ENCODE data around the gene OR2D2. TPM values are rescaled to one million over a fixed set of nuclear protein-coding genes. Genes with fewer than 3 reads are reported as not detected.
"Not testable (repeated sequence)": the region's sequence is repeated elsewhere in the genome, so short reads cannot be mapped to it uniquely, and the experiment has no call there.

Gene OR2D2
- total RNA-seq, 2 donors from 2014 or later = 0.29 TPM; not detected in 1

DNA sequence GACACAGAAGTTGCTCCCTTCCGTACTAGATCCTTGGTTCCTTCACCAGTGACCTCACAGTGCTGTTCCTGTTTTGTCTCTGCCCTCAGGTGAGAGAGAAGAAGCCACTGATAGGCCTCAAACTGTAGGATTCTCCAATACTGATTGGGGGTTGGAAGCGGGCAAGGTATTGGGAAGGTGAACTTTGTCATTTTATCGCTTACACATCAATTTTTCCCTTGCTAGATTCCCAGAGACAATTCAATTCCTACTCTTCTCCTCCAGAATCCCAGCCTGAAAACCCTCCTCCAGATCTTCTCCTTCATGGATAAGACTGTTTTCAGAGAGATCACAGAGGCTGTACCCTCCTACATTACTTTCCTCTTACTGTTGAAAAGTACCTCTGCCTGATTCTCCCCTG lies 19.1 kb upstream of the OR2D2 start:
- Mint-ChIP-seq H3K9me3 (peaks cover 0 to 1% of the 10 kb centered on the region in 2 donors), H3K36me3 (ENCODE audit: insufficient read depth in 2 of 2) (no peaks in the 10 kb centered on the region), H3K27ac (no peak overlapping the region), H3K4me1 (ENCODE audit: low read depth) (no peaks in the 10 kb centered on the region), H3K27me3 (ENCODE audit: low read depth) (no peaks in the 10 kb centered on the region), H3K4me3 (no peak overlapping the region)
- ATAC-seq (replicated peaks in 1 of 2) (no peak), DNase-seq (no peak)

DNA sequence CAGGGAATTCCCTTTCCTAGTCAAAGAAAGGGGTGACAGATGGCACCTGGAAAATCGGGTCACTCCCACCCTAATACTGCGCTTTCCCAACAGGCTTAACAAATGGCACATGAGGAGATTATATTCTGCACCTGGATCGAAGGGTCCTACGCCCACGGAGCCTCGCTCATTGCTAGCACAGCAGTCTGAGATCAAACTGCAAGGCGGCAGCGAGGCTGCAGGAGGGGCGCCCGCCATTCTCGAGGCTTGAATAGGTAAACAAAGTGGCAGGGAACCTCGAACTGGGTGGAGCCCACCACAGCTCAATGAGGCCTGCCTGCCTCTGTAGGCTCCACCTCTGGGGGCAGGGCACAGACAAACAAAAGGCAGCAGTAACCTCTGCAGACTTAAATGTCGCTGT lies 12.5 kb upstream of the OR2D2 start:
- not testable (repeated sequence) for DNase-seq; ATAC-seq (replicated peaks in 1 of 2); H3K4me3 Mint-ChIP-seq; H3K27ac Mint-ChIP-seq; H3K4me1 Mint-ChIP-seq (ENCODE audit: low read depth); H3K27me3 Mint-ChIP-seq (ENCODE audit: low read depth); H3K9me3 Mint-ChIP-seq; H3K36me3 Mint-ChIP-seq (ENCODE audit: insufficient read depth in 2 of 2)

DNA sequence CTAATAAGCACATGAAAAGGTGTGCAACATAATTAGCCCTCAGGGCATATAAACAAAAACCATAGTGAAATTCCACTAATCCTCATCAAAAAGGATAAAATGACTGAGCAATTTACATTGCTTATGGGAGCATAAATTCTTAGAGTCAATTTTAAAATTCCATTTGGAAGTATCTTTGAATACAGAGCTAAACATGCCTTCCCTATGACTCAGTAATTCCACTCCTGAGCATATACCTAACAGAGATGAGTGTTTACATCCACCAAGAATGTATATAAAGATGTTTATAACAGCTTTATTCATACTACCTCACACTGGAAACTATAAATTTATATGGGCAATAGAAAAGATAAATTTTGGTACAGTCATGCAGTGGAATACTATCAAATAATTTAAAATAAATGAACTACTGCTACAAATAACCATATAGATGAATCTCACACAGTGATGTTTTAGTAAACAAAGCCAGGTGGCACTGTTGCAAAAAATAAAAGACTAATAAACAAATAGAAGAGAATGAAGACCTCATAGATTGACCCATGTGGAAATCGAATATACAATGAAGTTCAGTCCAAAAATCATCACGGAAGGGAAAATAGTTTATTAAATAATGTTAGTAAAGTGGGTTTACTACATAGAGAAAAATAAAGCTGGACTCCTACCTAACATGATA lies 8.2 kb upstream of the OR2D2 start:
- H3K36me3 Mint-ChIP-seq (ENCODE audit: insufficient read depth in 2 of 2) = no peaks in the 10 kb centered on the region
- no peak overlapping the region for H3K4me3 Mint-ChIP-seq
- no peaks in the 10 kb centered on the region for H3K4me1 Mint-ChIP-seq (ENCODE audit: low read depth)
- DNase-seq = no peak
- H3K9me3 Mint-ChIP-seq = no peaks in the 10 kb centered on the region
- no peak for ATAC-seq (replicated peaks in 1 of 2)
- H3K27me3 Mint-ChIP-seq (ENCODE audit: low read depth) = peaks cover 13% of the 10 kb centered on the region
- no peak overlapping the region for H3K27ac Mint-ChIP-seq

DNA sequence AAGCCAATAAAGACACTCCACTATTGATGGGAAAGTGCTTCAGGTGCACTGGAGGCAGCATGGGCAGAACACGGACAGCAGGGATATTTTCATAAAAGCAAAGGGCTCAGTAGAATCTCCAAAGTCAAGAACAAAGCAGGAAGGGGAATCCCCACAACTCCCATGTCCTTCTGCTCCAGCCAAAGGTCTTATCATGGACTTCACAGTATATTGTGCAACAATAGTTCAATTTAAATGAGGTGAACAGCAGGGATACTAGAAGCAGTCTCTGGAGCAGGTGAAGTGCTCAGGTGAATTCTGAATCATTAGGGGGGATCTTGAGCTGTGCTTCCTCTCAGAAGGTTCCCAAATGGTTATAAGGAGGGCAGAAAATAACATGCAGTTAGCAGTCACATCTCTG lies 6.6 kb upstream of the OR2D2 start:
- no peaks in the 10 kb centered on the region for H3K4me1 Mint-ChIP-seq (ENCODE audit: low read depth)

DNA sequence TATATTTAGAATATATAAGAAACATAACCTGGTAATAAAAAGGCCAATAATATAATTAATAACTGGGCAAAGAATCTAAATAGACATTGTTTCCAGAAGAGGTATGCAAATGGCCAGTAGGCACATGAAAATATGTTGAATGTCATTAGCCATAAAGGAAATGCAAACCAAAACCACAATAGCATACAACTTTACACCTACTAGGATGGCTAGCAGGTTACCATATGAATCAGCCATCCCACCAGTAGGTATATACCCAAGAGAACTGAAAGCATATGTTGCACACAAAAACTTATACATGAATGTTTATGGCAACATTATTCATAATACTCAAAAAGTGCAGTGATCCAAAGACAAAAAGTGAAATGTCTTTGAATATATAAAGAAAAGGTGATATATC lies 2.7 kb upstream of the OR2D2 start:
- H3K4me3 Mint-ChIP-seq = no peak overlapping the region
- H3K9me3 Mint-ChIP-seq = no peaks in the 10 kb centered on the region
- ATAC-seq (replicated peaks in 1 of 2) = peak; percentile 73 to 76
- no peaks in the 10 kb centered on the region for H3K4me1 Mint-ChIP-seq (ENCODE audit: low read depth)
- no peaks in the 10 kb centered on the region for H3K36me3 Mint-ChIP-seq (ENCODE audit: insufficient read depth in 2 of 2)
- no peak for DNase-seq
- H3K27me3 Mint-ChIP-seq (ENCODE audit: low read depth) = peaks cover 13% of the 10 kb centered on the region
- no peak overlapping the region for H3K27ac Mint-ChIP-seq

More for the DNA sequence above, 6.6 kb upstream of the OR2D2 start:
- Mint-ChIP-seq H3K9me3 (no peaks in the 10 kb centered on the region), H3K27me3 (ENCODE audit: low read depth) (peaks cover 13% of the 10 kb centered on the region), H3K4me3 (no peak overlapping the region), H3K27ac (no peak overlapping the region), H3K36me3 (ENCODE audit: insufficient read depth in 2 of 2) (no peaks in the 10 kb centered on the region)
- DNase-seq (no peak), ATAC-seq (replicated peaks in 1 of 2) (no peak)

- Mint-ChIP-seq H3K36me3 (ENCODE audit: insufficient read depth in 2 of 2) (no peaks in the 10 kb centered on the region), H3K4me3 (no peak overlapping the region), H3K27me3 (ENCODE audit: low read depth) (peaks cover 13% of the 10 kb centered on the region), H3K27ac (no peak overlapping the region), H3K9me3 (no peaks in the 10 kb centered on the region), H3K4me1 (ENCODE audit: low read depth) (no peaks in the 10 kb centered on the region)
- DNase-seq (no peak), ATAC-seq (replicated peaks in 1 of 2) (no peak)
Observed at GRCh38 chr11:6894097-6894496, 1.8 kb upstream of the OR2D2 start.

- DNase-seq (no peak), ATAC-seq (replicated peaks in 1 of 2) (no peak)
- Mint-ChIP-seq H3K4me1 (ENCODE audit: low read depth) (no peaks in the 10 kb centered on the region), H3K36me3 (ENCODE audit: insufficient read depth in 2 of 2) (no peaks in the 10 kb centered on the region), H3K27me3 (ENCODE audit: low read depth) (no peaks in the 10 kb centered on the region), H3K27ac (no peak overlapping the region), H3K9me3 (no peaks in the 10 kb centered on the region), H3K4me3 (no peak overlapping the region)
Observed at GRCh38 chr11:6889835-6890234, 2.5 kb downstream of the OR2D2 start.

DNA sequence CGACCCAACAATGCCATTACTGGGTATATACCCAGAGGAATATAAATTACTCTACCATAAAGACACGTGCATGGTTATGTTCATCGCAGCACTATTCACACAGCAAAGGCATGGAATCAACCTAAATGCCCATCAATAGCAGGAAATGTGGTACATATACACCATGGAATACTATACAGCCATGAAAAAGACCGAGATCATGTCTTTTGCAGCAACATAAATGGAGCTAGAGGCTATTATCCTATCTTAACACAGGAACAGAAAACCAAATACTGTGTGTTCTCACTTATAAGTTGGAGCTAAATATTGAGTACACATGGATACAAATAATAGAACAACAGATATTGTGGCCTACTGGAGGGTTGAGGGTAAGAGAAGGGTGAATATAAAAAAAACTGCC lies 3.5 kb downstream of the OR2D2 start:
- no peaks in the 10 kb centered on the region for H3K4me1 Mint-ChIP-seq (ENCODE audit: low read depth)
- ATAC-seq (replicated peaks in 1 of 2) = no peak

DNA sequence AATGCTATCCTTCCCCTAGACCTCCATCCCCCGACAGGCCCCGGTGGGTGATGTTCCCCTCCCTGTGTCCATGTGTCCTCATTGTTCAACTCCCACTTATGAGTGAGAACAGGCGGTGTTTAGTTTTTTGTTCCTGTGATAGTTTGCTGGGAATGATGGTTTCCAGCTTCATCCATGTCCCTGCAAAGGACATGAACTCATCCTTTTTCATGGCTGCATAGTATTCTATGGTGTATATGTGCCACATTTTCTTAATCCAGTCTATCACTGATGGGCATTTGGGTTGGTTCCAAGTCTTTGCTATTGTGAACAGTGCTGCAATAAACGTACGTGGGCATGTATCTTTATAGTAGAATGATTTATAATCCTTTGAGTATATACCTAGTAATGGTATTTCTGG lies 4.6 kb downstream of the OR2D2 start:
- ATAC-seq (replicated peaks in 1 of 2); H3K4me1 Mint-ChIP-seq (ENCODE audit: low read depth): not testable (repeated sequence)

More for the DNA sequence above, 3.5 kb downstream of the OR2D2 start:
- DNase-seq = no peak
- H3K27me3 Mint-ChIP-seq (ENCODE audit: low read depth) = peaks cover 6% of the 10 kb centered on the region
- no peak overlapping the region for H3K27ac Mint-ChIP-seq
- no peaks in the 10 kb centered on the region for H3K9me3 Mint-ChIP-seq
- no peak overlapping the region for H3K4me3 Mint-ChIP-seq
- no peaks in the 10 kb centered on the region for H3K36me3 Mint-ChIP-seq (ENCODE audit: insufficient read depth in 2 of 2)

GRCh38 chr11:6882751-6883150 lies 9.5 kb downstream of the OR2D2 start:
- Mint-ChIP-seq H3K27me3 (ENCODE audit: low read depth) (peaks cover 9% of the 10 kb centered on the region), H3K36me3 (ENCODE audit: insufficient read depth in 2 of 2) (no peaks in the 10 kb centered on the region), H3K27ac (no peak overlapping the region), H3K9me3 (no peaks in the 10 kb centered on the region), H3K4me1 (ENCODE audit: low read depth) (no peaks in the 10 kb centered on the region), H3K4me3 (no peak overlapping the region)
- no peak for DNase-seq
- no peak for ATAC-seq (replicated peaks in 1 of 2)

More for the DNA sequence above, 4.6 kb downstream of the OR2D2 start:
- not testable (repeated sequence) for H3K27me3 Mint-ChIP-seq (ENCODE audit: low read depth); H3K4me3 Mint-ChIP-seq; DNase-seq; H3K9me3 Mint-ChIP-seq; H3K36me3 Mint-ChIP-seq (ENCODE audit: insufficient read depth in 2 of 2); H3K27ac Mint-ChIP-seq

DNA sequence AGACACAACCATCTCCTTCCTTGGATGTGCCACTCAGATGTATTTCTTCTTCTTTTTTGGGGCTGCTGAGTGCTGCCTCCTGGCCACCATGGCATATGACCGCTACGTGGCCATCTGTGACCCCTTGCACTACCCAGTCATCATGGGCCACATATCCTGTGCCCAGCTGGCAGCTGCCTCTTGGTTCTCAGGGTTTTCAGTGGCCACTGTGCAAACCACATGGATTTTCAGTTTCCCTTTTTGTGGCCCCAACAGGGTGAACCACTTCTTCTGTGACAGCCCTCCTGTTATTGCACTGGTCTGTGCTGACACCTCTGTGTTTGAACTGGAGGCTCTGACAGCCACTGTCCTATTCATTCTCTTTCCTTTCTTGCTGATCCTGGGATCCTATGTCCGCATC lies 15.4 kb downstream of the OR2D2 start:
- Mint-ChIP-seq H3K36me3 (ENCODE audit: insufficient read depth in 2 of 2) (no peaks in the 10 kb centered on the region), H3K27me3 (ENCODE audit: low read depth) (peaks cover 25% of the 10 kb centered on the region), H3K27ac (no peak overlapping the region), H3K4me1 (ENCODE audit: low read depth) (no peaks in the 10 kb centered on the region), H3K9me3 (no peaks in the 10 kb centered on the region), H3K4me3 (no peak overlapping the region)
- ATAC-seq (replicated peaks in 1 of 2) = no peak
- no peak for DNase-seq

GRCh38 chr11:6876325-6876724 lies 16.0 kb downstream of the OR2D2 start, which contains the start of gene OR10A4:
Gene OR10A4, plus strand, starts transcription at chr11:6876625. Its CDS starts 23 bp downstream, at chr11:6876648.
- no peak within 1 kb of the TSS for H3K27ac Mint-ChIP-seq

GRCh38 chr11:6875761-6876160 lies 16.5 kb downstream of the OR2D2 start:
- H3K4me1 Mint-ChIP-seq (ENCODE audit: low read depth) = no peaks in the 10 kb centered on the region
- no peak for ATAC-seq (replicated peaks in 1 of 2)
- no peak overlapping the region for H3K4me3 Mint-ChIP-seq

More at GRCh38 chr11:6876325-6876724, 16.0 kb downstream of the OR2D2 start, which contains the start of gene OR10A4:
- no peak for ATAC-seq (replicated peaks in 1 of 2)
- Mint-ChIP-seq H3K4me3 (no peak within 1 kb of the TSS), H3K27me3 (ENCODE audit: low read depth) (peaks cover 25% of the 10 kb centered on the region), H3K36me3 (ENCODE audit: insufficient read depth in 2 of 2) (no peaks in the 10 kb centered on the region), H3K9me3 (no peaks in the 10 kb centered on the region), H3K4me1 (ENCODE audit: low read depth) (no peaks in the 10 kb centered on the region)
- DNase-seq = no peak

GRCh38 chr11:6871278-6871677 lies 21.0 kb downstream of the OR2D2 start:
- peaks cover 25% of the 10 kb centered on the region for H3K27me3 Mint-ChIP-seq (ENCODE audit: low read depth)
- H3K9me3 Mint-ChIP-seq = no peaks in the 10 kb centered on the region
- H3K36me3 Mint-ChIP-seq (ENCODE audit: insufficient read depth in 2 of 2) = no peaks in the 10 kb centered on the region
- ATAC-seq (replicated peaks in 1 of 2) (no peak), DNase-seq (no peak)
- H3K4me3 Mint-ChIP-seq = no peak overlapping the region
- no peaks in the 10 kb centered on the region for H3K4me1 Mint-ChIP-seq (ENCODE audit: low read depth)
- no peak overlapping the region for H3K27ac Mint-ChIP-seq

More at GRCh38 chr11:6875761-6876160, 16.5 kb downstream of the OR2D2 start:
- no peak for DNase-seq
- H3K36me3 Mint-ChIP-seq (ENCODE audit: insufficient read depth in 2 of 2) = no peaks in the 10 kb centered on the region
- peaks cover 25% of the 10 kb centered on the region for H3K27me3 Mint-ChIP-seq (ENCODE audit: low read depth)
- H3K27ac Mint-ChIP-seq = no peak overlapping the region
- no peaks in the 10 kb centered on the region for H3K9me3 Mint-ChIP-seq
